Hepatocyte (in vitro differentiated cells): ENCODE results near the gene YIPF2.

Experiments used
- EZH2 ChIP-seq: fragments of 200-600 bp; sonication (generic); IDR thresholded peaks from 2 replicates; pipeline ENCODE4 v1.6.1; 2016; ENCODE audit warnings: antibody characterized with exemption, mild to moderate bottlenecking, borderline replicate concordance
- EZH2phosphoT487 ChIP-seq: fragments of 200-600 bp; sonication (generic); IDR thresholded peaks from one replicate; pipeline ENCODE4 v1.6.1; 2018; ENCODE audit warnings: antibody characterized with exemption, mild to moderate bottlenecking, low read depth, moderate library complexity; ENCODE audit not compliant: unreplicated experiment, severe bottlenecking
- TF ChIP-seq, protein P1 (sequence below): fragments of 200-600 bp; sonication (generic); IDR thresholded peaks from 2 replicates; pipeline ENCODE4 v1.5.1; 2016; ENCODE audit warnings: antibody characterized with exemption, mild to moderate bottlenecking; ENCODE audit not compliant: poor library complexity

DNA sequence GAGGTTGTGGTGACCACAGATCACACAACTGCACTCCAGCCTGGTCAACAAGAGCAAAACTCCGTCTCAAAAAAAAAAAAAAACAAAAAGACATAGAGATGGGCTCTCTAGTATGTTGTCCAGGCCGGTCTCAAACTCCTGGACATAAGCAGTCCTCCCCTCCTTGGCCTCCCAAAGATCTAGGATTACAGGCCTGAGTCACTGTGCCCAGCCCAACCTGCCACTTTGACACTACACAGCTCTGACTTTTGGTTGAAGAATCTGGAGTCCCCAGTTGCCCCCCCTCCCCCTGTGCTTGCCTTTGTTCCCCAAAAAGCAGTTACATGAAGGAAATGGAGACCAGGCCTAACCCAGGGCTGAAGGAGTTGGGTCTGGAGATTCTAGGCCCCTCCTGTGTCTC is 44.2 kb downstream of the YIPF2 start:
- TF ChIP-seq, protein P1, sequence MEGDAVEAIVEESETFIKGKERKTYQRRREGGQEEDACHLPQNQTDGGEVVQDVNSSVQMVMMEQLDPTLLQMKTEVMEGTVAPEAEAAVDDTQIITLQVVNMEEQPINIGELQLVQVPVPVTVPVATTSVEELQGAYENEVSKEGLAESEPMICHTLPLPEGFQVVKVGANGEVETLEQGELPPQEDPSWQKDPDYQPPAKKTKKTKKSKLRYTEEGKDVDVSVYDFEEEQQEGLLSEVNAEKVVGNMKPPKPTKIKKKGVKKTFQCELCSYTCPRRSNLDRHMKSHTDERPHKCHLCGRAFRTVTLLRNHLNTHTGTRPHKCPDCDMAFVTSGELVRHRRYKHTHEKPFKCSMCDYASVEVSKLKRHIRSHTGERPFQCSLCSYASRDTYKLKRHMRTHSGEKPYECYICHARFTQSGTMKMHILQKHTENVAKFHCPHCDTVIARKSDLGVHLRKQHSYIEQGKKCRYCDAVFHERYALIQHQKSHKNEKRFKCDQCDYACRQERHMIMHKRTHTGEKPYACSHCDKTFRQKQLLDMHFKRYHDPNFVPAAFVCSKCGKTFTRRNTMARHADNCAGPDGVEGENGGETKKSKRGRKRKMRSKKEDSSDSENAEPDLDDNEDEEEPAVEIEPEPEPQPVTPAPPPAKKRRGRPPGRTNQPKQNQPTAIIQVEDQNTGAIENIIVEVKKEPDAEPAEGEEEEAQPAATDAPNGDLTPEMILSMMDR: no peak
- TF ChIP-seq EZH2: no peak
- no peak for TF ChIP-seq EZH2phosphoT487
